ENCODE measurements around the gene POLDIP3.
A peak's percentile ranks its signal among the peaks of the same experiment; 100 is the strongest.
"Not testable (repeated sequence)": the region's sequence is repeated elsewhere in the genome, so short reads cannot be mapped to it uniquely, and the experiment has no call there.

POLDIP3 gene

DNA sequence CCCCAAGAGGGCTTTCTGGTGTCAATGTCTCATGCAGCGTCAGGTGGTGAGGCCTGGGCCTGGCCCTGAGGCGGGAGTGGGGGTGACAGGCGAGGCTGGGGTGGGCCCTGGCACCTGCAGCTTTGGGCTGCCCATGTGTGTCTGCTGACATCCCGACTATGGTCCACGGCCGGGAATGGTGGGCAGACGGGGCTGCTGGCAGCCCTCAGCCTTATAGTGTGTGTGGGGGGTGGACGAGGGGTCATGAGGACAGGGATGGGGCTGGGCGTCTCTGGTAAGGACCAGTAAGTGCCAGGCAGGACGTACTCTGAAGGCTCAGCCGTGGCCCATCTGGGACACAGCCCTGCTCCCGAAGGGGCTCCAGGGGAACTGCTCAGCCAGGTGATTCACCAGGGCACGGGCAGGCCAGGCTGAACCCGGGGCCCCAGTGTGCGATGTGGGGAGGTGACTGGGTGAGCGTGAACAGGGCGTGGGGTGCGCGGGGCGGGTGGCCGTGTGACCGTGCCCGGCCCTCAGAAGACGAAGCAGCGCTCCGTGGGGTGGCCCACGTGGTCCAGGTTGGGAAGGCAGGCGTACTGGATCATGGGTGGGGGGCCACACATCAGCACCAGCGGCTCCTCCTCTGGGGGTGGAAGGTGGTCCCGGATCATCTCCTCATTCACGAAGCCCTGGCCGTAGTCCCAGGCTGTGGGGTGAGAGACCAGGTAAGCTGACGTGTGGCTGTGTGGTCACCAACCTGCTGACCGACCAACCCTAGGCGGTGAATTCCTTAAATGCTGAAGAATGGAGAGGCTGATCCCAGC, 4.8 kb upstream of the POLDIP3 start:
- DNase-seq (ENCODE audit: low read depth in 2 of 2): no peak

DNA sequence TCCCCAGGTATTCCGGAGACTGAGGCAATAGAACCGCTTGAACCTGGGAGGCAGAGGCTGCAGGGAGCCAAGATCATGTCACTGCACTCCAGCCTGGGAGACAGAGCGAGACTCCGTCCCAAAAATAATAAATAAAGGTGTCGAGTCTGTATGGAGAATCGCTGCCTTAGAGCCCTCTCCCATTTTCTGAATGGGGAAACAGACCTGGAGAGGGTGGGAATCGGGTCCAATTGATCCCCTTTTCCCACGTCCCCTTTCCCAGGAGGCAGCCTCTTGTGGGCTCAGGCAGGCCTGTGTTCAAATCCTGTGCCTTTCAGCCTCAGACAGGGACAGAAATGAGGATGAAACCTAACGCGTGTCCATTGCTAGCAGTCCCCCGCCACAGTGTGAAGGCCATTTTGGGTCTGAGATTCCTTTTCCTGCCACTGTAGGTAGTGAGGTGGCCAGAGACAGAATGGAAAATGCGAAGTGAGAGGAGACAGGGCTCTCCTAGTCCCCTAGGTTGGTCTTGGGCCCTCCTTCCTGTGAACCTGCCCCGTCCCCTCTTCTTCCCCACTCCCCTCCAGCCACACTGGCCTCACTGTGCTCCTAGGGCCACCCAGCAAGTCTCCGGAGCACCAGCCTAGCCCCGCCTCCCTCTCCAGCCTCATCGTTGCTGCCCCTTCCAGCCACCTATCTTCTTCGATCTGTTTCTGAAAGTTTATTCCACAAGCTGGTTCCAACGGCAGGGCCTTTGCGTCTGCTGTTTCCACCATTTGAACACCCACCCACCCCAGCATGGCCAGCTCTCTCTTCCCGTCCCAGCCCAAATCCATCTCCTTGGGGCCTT, 2.7 kb upstream of the POLDIP3 start:
- DNase-seq (ENCODE audit: low read depth in 2 of 2): no peak

DNA sequence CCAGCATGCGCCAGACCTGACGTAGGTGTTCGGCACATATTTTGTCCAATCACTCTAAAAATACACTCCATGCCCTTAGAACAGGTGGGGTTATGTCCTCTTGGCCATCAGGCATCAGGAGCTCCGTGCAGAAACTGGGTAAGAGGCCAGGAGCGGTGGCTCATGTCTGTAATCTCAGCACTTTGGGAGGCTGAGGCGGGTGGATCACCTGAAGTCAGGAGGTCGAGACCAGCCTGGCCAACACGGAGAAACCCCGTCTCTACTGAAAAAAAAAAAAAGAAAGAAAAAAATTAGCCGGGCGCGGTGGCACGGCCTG, 1.1 kb upstream of the POLDIP3 start:
- DNase-seq (ENCODE audit: low read depth in 2 of 2): not testable (repeated sequence)

DNA sequence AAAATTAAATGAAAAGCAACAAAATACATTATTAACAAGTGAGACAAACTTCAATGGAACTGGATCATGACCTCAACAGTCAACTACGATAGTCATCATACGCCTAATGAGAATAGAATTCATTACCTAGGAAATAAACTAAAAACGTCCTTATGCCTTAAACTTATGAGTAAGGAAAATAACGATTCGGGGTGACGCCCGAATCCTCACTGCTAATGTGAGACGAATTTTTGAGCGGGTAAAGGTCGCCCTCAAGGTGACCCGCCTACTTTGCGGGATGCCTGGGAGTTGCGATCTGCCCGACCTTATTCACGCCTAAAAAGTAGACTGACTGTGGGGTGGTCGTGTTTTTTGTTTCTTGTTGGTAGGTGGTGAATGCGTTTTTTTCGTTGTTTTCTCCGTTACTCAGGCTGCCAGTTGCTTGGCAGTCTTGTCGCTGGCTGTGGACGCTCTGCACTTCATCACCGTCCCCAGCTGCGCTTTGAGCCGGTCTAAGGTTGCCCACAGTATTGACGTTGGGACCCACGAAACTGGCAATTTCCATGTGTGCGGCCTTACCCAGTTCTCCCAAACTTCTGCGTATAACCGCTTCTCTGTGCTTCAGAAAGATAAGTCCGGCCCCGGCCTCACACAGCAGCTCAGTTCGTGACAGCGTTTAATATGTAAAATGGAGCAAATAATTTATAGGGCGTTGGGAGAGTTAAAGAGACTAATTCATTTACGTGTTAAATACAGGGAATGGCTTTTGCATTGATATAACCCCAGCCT, 593 bp upstream of the POLDIP3 start:
- DNase-seq (ENCODE audit: low read depth in 2 of 2): peak; percentile 69 to 72

DNA sequence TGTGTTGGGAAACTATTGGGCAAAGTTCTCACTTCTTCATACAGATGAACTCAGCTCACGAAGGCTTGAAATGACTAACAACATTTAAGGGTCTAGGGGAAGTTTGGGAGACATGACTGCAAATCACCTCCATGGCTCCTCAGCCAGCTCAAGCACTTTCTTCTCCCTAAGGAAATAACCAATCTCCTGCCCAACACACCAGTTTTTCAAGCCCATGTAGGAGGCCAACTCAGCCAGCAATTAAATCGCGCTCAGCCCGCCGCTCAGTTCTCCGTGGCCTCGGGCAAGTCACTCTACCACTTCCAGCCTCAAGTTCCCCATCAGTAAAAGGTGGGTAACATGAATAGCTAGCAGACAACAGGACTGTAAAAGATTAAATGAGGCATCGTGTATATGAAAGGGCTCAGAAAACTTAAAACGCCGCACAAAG, 796 bp downstream of the POLDIP3 start:
- DNase-seq (ENCODE audit: low read depth in 2 of 2): peak in 1 of 2 donors; percentile 12

DNA sequence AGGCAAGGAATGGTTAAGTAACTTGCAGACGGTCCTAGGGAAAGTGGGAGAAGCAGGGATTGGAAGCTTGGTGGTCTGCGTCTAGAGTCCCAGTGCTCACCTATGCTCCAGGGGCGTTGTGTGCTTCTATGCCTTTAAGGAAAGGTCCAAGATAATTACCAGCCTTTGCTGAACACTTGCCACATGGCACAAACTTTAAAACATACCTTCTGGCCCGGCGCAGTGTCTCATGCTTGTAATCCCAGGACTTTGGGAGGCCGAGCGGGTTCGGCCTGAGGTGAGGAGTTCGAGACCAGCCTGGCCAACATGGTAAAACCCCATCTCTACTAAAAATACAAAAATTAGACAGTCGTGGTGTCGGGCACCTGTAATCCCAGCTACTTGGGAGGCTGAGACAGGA, 2.3 kb downstream of the POLDIP3 start:
- DNase-seq (ENCODE audit: low read depth in 2 of 2): no peak

DNA sequence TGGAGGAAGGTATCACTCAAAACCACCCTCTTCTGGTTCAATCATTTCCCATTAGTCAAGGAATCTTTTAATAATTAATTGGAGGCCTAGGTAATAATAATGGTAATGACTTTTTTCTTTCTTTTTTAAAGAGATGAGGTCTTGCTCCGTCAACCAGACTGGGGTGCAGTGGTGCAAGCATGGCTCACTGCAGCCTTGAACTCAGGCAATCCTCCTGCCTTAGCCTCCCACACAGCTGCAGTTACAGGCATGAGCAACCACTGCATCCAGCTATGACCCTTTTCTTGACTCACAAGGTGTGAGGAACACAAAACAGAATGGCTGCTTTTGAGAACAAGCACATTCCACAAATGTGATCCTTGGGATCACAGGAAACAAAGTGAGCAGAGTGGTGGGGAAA, 3.6 kb downstream of the POLDIP3 start:
- DNase-seq (ENCODE audit: low read depth in 2 of 2): no peak

DNA sequence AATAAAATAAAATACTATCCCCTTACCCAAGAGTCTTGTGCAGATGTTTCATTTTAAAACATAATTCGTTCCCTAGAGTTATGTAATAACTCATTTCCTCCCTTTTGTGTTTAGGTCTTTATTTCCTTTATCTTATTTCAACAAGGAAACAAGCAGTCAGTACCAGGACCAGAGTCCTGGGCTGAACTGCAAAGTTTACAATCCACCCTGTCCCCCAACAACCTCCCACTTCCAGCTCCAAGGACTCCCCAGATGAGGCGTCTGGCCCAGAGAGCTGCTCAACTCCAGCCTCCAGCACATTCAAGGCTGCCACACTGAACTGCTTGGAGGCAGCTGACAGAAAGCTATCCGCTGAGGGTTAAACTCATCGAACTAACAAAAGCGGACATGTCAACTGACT, 4.5 kb downstream of the POLDIP3 start:
- no peak for DNase-seq (ENCODE audit: low read depth in 2 of 2)

DNA sequence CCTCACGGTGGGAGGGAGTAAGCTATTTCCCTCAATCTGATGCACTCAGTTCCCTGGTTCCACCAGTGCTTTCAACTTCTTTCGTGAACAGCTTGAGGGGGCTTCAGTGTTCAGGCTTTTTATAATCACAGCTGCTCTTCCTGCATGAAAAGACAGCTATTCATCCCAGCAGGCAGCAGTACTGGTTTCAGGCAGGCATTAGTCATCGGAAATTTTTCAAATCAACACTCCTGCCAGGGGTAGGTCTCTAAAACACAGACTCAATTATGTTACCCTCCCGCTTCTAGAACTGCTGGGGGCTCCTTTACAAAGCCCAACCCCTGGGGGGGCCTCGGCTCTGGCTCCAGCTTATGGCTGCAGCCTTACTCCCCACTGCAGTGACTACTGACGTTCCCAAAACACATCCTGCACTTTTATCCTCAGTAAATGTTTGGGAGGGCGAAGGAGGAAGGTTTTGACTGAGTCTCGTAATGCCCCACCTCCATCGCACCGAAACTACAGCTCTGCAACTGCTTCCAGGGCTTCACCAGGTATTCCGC, 5.8 kb downstream of the POLDIP3 start:
- no peak for DNase-seq (ENCODE audit: low read depth in 2 of 2)

DNA sequence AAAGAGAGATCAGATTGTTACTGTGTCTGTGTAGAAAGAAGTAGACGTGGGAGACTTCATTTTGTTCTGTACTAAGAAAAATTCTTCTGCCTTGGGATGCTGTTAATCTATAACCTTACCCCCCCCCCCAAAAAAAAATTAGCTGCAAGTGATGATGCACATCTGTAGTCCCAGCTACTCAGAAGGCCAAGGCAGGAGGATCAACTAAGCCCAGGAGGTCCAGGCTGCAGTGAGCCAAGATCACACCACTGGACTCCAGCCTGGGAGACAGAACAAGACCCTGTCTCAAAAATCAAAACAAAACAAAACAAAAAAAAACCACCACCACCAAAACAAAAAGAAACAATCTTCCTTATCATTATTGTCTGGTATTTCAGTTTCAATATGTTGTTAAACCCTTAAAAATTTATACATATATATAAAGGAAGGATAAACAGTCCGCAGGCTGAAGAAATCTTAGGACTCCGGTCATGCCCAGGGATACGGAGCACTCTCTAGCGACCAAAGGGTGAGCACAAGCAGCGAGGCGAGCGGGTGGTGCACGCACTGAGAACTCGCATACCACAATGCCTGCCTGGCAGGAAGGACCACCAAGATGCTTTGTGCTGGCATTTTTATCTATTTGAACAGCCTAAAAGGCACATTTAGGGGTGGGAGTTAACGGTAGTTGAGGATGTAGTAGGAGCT, 6.4 kb downstream of the POLDIP3 start:
- no peak for DNase-seq (ENCODE audit: low read depth in 2 of 2)

DNA sequence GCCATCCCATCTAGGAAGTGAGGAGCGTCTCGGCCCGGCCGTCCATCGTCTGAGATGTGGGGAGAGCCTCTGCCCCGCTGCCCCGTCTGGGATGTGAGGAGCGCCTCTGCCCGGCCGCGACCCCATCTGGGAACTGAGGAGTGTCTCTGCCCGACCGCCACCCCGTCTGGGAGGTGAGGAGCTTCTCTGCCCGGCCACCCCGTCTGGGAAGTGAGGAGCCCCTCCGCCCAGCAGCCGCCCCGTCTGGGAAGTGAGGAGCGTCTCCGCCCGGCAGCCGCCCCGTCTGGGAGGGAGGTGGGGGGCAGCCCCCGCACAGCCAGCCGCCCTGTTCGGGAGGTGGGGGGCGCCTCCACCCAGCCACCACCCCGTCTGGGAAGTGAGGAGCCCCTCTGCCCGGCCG, 7.0 kb downstream of the POLDIP3 start:
- not testable (repeated sequence) for DNase-seq (ENCODE audit: low read depth in 2 of 2)

DNA sequence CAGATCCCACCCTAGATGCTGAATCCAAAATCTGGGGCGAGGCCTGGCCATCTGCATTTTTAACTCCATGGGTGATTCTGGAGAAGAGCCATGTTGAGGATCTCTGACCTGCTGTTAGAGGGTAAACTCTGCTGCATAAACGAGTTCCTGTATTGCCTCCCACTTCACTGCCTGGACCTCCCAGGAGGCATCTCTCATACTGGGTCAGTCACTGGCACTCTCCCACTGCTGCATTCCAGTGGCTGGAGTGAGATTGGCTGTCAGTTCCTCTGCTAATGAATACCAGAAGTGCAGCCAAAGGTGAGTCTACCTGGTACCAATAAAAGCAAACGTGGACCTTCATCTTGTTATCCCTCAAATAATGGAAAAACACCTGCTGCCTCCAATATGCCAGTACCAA, 10.3 kb downstream of the POLDIP3 start:
- DNase-seq (ENCODE audit: low read depth in 2 of 2): no peak

DNA sequence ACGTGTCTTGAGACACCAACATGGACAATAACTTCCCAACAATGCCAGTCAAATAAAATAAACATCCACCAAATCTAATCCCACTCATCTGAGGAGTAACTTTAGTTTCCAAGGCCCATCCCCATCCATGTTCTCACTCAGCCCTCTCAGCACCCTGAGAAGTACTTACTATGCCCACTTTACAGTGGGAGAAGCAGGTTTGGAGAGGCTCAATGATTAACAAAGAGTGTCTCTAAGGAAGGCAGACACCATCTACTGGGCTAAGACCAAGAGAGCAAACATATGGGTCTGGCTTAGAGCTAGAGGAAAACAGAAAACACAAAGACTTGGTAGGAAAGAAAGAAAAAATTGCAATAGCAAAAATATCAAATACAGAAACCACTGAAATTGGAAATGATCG, 11.3 kb downstream of the POLDIP3 start:
- DNase-seq (ENCODE audit: low read depth in 2 of 2): no peak

DNA sequence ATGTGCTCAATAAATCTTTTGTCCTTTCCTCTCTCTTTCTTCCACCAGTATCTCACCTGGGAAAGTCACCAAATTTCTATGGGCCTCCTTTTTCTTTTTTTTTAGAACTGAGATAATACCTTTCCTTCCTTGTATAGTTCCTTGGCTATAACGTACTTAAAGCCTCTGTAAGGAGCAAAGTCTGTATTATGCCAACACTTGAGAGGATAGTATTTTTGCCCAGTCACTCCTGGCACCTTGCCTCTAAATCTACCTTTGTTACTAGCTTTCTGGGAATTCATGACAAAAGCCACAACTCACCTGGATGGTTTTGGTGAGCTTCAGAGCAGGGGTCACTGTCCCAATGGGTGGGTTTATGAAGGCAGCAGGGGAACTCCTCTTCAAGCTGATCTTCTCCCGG, 12.2 kb downstream of the POLDIP3 start:
- DNase-seq (ENCODE audit: low read depth in 2 of 2): no peak

DNA sequence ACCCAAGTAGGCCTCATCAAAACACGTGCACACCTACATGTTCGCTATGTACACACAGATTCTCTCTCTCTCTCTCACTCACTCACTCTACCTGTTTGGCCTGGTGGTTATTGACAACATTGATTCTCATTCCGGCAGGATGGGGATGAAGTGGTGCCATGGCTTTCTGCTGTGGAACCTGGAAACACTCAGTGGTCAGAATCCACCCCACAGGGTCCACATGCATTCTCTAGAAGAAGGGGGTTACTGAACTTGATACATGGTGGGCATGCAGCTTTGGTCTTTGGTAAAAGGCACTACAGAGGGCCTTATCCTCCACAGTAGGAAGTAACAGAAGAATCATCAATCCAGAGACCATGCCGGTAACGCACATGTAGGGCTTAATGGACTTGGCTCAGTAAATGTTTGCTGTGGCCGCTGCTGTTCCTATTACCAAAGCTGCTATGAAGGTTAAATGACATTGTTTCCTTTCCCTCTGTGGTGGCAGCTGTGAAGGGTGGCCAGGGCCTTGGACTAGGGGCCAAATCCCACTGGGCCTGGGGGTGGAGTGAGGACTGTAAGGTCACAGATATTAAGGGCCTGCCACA, 12.7 kb downstream of the POLDIP3 start:
- no peak for DNase-seq (ENCODE audit: low read depth in 2 of 2)

DNA sequence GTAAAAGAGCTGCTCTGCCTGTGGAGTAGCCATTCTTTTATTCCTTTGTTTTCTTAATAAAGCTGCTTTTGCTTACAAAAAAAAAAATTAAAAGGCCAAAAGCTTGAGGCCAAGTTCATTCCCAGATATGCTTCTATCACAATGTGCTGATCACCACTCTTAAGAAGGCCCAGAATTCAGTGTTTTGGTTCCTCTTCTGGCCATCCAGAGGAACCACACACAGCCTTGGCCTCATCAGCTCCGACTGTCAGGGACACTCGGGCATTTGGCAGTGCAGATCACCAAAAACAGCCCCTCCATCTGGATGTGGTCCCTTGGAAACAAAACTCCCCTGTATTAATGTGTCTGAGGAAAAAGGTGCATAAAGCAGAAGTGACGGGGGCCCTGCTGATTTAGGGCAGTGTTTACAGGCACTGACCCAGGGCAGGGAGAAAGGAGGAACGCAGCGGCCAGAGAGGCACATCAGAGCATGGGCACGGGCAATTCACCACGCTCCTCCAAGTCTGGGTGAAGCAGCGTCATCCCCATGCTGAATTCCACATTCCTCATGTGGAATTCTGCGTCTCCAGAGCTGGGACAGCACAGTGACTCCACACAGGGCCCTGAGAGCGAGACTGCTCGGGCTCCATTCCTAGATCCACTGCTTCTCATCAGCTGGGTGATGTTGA, 17.7 kb downstream of the POLDIP3 start:
- no peak for DNase-seq (ENCODE audit: low read depth in 2 of 2)

DNA sequence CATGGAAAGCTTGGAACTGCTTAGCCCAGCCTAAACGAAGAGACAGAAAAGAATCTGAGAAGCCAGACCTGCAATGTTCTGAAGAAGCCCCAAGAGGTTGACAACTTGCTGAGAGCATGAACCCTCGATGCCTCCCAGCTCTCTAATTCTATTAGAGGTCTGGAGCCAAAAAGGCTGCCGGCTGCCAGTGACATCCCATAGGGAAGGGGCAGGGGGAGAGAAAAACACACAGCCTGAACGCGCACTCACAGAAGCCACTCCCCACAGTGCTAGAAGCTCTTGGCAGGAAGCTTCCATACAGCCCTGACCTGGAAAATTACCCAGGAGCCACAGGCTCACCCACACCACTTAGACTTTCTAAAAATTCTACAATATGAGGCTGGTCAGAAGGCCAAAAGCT, 18.3 kb downstream of the POLDIP3 start:
- no peak for DNase-seq (ENCODE audit: low read depth in 2 of 2)

DNA sequence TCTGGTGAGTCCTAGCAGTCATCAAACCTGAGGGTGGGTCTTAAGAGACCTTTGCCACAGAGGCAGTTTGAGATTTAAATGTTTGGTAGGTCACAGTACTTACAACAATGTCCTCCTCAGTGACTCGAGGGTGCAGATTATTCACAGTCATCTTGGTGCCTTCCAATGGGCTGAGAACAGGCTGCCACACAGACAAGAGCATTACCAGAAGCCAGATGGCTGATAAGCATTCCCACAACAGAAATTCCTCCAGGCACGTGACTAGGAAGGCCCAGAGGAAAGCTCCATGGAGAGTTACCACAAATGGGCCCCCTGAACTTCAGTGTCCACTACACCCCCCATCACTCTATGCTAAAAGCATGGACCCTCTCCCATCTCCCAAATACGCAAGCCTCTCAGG, 19.2 kb downstream of the POLDIP3 start:
- no peak for DNase-seq (ENCODE audit: low read depth in 2 of 2)

DNA sequence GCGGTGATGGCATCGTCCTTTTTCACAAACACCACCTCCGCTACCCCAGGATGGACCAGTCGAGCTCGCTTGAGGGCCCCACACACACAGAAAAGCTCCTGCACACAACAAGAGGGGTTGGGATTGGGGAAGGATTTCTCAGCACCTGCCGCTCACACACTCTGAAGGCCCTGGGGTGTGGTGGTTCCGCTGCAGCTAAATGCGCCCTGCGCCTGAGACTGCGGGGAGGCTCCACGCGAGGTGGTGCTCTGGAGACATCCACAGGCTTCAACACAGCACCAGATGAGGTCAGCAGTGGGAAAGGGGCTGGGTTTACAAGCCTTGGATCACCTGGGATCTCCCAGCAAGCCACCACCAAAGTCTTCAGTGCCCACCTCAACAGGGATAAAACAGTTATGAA, 22.7 kb downstream of the POLDIP3 start:
- no peak for DNase-seq (ENCODE audit: low read depth in 2 of 2)

DNA sequence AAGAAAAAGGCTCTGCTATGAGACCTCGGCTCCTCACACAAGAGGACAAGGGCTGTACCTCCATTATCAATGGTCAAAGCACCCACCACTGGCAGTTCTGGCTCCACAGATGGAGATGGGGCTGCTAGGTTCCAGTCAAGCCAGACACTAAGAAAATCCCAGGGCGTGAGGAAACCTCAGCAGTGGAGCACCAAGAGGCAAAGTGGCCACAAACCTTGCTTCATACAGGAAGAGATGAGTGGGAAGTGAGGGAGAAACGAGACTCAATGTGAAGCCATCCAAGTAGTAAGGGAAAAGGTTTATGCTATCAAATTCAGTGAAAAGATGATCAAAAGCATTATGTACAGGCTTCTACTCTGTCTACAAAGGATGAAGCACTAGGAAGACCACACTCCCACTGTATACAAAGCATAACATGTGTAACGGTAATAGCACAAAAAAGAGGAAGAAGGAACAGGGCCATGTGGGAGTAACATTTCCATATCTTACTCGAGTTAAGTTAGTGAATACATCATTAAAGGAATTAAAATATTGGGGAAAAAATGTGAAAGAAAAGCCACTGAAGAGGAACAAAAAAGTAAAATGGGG, 27.0 kb downstream of the POLDIP3 start:
- no peak for DNase-seq (ENCODE audit: low read depth in 2 of 2)
